K562 (cell line): Measurements from ENCODE around the gene NXT1. TPM values are rescaled to one million over a fixed set of nuclear protein-coding genes. Genes with fewer than 3 reads are reported as not detected.

Experiments
- ARID2 ChIP-seq: fragments of 450-650 bp; IDR thresholded peaks from 2 replicates; pipeline ENCODE4 v1.6.1; 2017; ENCODE audit warnings: antibody characterized with exemption, mild to moderate bottlenecking
- CC2D1A ChIP-seq: fragments of 450-650 bp; IDR thresholded peaks from 2 replicates; pipeline ENCODE4 v1.6.1; 2017; ENCODE audit warnings: mild to moderate bottlenecking
- MEIS2 ChIP-seq: fragments of 450-650 bp; IDR thresholded peaks from 2 replicates; pipeline ENCODE4 v1.6.1; 2014; ENCODE audit warnings: mild to moderate bottlenecking; ENCODE audit not compliant: partially characterized antibody
- SMC3 ChIP-seq: conservative IDR thresholded peaks from 2 replicates; pipeline ENCODE4 v1.6.1; 2011; ENCODE audit warnings: low read depth, low read length, improper control_type of control experiment; ENCODE audit not compliant: insufficient read depth
- polyA plus RNA-seq, 8 experiments: library from polyadenylated mRNA; depleted of rRNA in 4 of 8; stranded (reverse) in 5 of 8; unstranded in 3 of 8; fragments of >200 nt; fragmentation: Nextera tagmentation in 2 of 8; fragmentation: Illumina TruSeq in 1 of 8; extraction: Ambion mirVana in 2 of 8; extraction: Trizol in 1 of 8; gene quantifications; 2 replicates each; pipeline versions ENCODE4 v1.2.1 to v1.2.3, GENCODE V29; 2011 to 2014; ENCODE audit warnings: inconsistent platforms in 1 of 8, missing spikeins in 1 of 8
- total RNA-seq, 7 experiments: library from RNA; depleted of rRNA in 6 of 7; stranded (reverse); fragments of >200 nt in 6 of 7; fragmentation: Illumina TruSeq in 2 of 7; extraction: Trizol in 2 of 7; gene quantifications; 2 replicates each; pipeline versions ENCODE4 v1.2.1 to v1.2.3, GENCODE V29; 2011 to 2021; ENCODE audit warnings: low replicate concordance in 1 of 7
- TF ChIP-seq, protein P1 (sequence below): fragments of 450-650 bp; IDR thresholded peaks from 2 replicates; pipeline ENCODE4 v1.6.1; 2017; ENCODE audit warnings: mild to moderate bottlenecking, moderate library complexity
- TF ChIP-seq, protein P2 (sequence below): fragments of 450-650 bp; formaldehyde crosslinking; IDR thresholded peaks from 2 replicates; pipeline ENCODE4 v1.4.0; 2020; ENCODE audit warnings: mild to moderate bottlenecking, moderate library complexity
- TF ChIP-seq, protein P3 (sequence below), 2 experiments: IDR thresholded peaks in 1 of 2; conservative IDR thresholded peaks in 1 of 2; 2 replicates each; pipeline ENCODE4 v1.6.1; 2016; ENCODE audit warnings: low read depth in 2 of 2, mild to moderate bottlenecking in 1 of 2, missing compliant biosample characterization in 1 of 2, missing genetic modification characterization in 1 of 2, moderate library complexity in 1 of 2

The NXT1 gene
- total and polyA plus RNA-seq, 9 of the 15 experiments (the other 6 are each of a cell fraction or from before 2014, with no cell fraction given): 7.7 to 50.9 (median 35.6) TPM

DNA sequence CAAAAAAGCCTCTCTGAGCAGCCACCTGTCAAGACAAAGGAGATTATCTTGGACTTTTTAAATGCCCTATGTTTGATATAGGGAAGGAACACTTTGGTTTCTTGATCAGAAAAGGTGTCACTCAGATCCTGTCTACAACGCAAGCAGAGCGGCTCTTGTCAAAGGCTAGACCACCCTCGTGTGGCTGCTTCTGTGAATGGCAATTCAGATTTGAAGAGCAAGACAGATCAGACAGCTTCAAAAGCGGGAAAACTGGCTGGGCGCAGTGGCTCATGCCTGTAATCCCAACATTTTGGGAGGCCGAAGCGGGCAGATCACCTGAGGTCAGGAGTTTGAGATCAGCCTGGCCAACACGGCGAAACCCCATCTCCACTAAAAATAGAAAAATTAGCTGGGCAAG, 10.1 kb upstream of the NXT1 start (continued):
- TF ChIP-seq SMC3 (peak; percentile 71), CC2D1A (0 out of 2 replicates have a peak, but pooled peaks have one; percentile 46), ARID2 (peak; percentile 38; the same call in 1 of the 2 replicates), MEIS2 (peak; percentile 44)
- TF ChIP-seq, protein P1, sequence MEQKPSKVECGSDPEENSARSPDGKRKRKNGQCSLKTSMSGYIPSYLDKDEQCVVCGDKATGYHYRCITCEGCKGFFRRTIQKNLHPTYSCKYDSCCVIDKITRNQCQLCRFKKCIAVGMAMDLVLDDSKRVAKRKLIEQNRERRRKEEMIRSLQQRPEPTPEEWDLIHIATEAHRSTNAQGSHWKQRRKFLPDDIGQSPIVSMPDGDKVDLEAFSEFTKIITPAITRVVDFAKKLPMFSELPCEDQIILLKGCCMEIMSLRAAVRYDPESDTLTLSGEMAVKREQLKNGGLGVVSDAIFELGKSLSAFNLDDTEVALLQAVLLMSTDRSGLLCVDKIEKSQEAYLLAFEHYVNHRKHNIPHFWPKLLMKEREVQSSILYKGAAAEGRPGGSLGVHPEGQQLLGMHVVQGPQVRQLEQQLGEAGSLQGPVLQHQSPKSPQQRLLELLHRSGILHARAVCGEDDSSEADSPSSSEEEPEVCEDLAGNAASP: no peak
- TF ChIP-seq, protein P2, sequence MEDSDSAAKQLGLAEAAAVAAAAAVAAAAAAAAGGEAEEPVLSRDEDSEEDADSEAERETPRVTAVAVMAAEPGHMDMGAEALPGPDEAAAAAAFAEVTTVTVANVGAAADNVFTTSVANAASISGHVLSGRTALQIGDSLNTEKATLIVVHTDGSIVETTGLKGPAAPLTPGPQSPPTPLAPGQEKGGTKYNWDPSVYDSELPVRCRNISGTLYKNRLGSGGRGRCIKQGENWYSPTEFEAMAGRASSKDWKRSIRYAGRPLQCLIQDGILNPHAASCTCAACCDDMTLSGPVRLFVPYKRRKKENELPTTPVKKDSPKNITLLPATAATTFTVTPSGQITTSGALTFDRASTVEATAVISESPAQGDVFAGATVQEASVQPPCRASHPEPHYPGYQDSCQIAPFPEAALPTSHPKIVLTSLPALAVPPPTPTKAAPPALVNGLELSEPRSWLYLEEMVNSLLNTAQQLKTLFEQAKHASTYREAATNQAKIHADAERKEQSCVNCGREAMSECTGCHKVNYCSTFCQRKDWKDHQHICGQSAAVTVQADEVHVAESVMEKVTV (CRISPR knock-in tag): peak; percentile 59
- TF ChIP-seq, protein P3, sequence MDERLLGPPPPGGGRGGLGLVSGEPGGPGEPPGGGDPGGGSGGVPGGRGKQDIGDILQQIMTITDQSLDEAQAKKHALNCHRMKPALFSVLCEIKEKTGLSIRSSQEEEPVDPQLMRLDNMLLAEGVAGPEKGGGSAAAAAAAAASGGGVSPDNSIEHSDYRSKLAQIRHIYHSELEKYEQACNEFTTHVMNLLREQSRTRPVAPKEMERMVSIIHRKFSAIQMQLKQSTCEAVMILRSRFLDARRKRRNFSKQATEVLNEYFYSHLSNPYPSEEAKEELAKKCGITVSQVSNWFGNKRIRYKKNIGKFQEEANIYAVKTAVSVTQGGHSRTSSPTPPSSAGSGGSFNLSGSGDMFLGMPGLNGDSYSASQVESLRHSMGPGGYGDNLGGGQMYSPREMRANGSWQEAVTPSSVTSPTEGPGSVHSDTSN (CRISPR knock-in tag; IDR thresholded peaks at IDR 0.05; ENCODE audit: low read depth): no peak
- TF ChIP-seq, protein P3 (tag; conservative IDR thresholded peaks at IDR 0.05; ENCODE audit: low read depth): peak; percentile 53
